ENCODE data around the gene KIF1B.

Gene KIF1B

GRCh38 chr1:10353282-10353681 lies 142.9 kb downstream of the KIF1B start:
- TF ChIP-seq CTCF (IDR thresholded peaks at IDR 0.05; ENCODE audit: low read length), result no peak
- no peak for TF ChIP-seq EZH2 (IDR thresholded peaks at IDR 0.05; ENCODE audit: borderline replicate concordance, low read length)
- Histone ChIP-seq H3F3A (ENCODE audit: insufficient read depth, low read length) (no peaks in the 10 kb centered on the region), H3K9me2 (ENCODE audit: low read depth, low read length) (no peaks in the 10 kb centered on the region), H3K9me3 (ENCODE audit: low read length) (no peaks in the 10 kb centered on the region), H4K20me1 (ENCODE audit: insufficient read depth, low read length) (no peaks in the 10 kb centered on the region), H3K4me3 (ENCODE audit: low read depth, low read length, poor library complexity, severe bottlenecking) (no peak overlapping the region), H3K27ac (ENCODE audit: low read depth, low read length, poor library complexity, severe bottlenecking) (no peak overlapping the region), H3K4me1 (ENCODE audit: insufficient read depth, low read length, severe bottlenecking) (no peaks in the 10 kb centered on the region), H3K4me2 (ENCODE audit: low read length) (no peak overlapping the region), H3K79me2 (ENCODE audit: insufficient read depth, low read length) (no peaks in the 10 kb centered on the region), H3K36me3 (ENCODE audit: insufficient read depth, low read length) (no peaks in the 10 kb centered on the region), H3K9ac (ENCODE audit: low read length) (no peak overlapping the region), H3K27me3 (ENCODE audit: insufficient read depth, low read length) (no peaks in the 10 kb centered on the region), H2AFZ (ENCODE audit: low read length) (no peak overlapping the region)

- TF ChIP-seq CTCF (IDR thresholded peaks at IDR 0.05; ENCODE audit: low read length), result no peak
- TF ChIP-seq EZH2 (IDR thresholded peaks at IDR 0.05; ENCODE audit: borderline replicate concordance, low read length), result no peak
- Histone ChIP-seq H3K4me1 (ENCODE audit: insufficient read depth, low read length, severe bottlenecking) (no peaks in the 10 kb centered on the region), H4K20me1 (ENCODE audit: insufficient read depth, low read length) (no peaks in the 10 kb centered on the region), H3K9ac (ENCODE audit: low read length) (no peak overlapping the region), H3F3A (ENCODE audit: insufficient read depth, low read length) (no peaks in the 10 kb centered on the region), H3K4me2 (ENCODE audit: low read length) (no peak overlapping the region), H3K36me3 (ENCODE audit: insufficient read depth, low read length) (no peaks in the 10 kb centered on the region), H3K9me3 (ENCODE audit: low read length) (no peaks in the 10 kb centered on the region), H3K9me2 (ENCODE audit: low read depth, low read length) (no peaks in the 10 kb centered on the region), H3K79me2 (ENCODE audit: insufficient read depth, low read length) (no peaks in the 10 kb centered on the region), H3K27ac (ENCODE audit: low read depth, low read length, poor library complexity, severe bottlenecking) (no peak overlapping the region), H3K27me3 (ENCODE audit: insufficient read depth, low read length) (no peaks in the 10 kb centered on the region), H2AFZ (ENCODE audit: low read length) (no peak overlapping the region), H3K4me3 (ENCODE audit: low read depth, low read length, poor library complexity, severe bottlenecking) (no peak overlapping the region)
Observed at GRCh38 chr1:10353693-10354092, 143.3 kb downstream of the KIF1B start.

GRCh38 chr1:10360045-10360444 lies 149.7 kb downstream of the KIF1B start:
- no peaks in the 10 kb centered on the region for H3K9me2 ChIP-seq (ENCODE audit: low read depth, low read length)
- H3K4me2 ChIP-seq (ENCODE audit: low read length), result no peak overlapping the region
- no peak overlapping the region for H2AFZ ChIP-seq (ENCODE audit: low read length)
- TF ChIP-seq CTCF (IDR thresholded peaks at IDR 0.05; ENCODE audit: low read length) (no peak), EZH2 (IDR thresholded peaks at IDR 0.05; ENCODE audit: borderline replicate concordance, low read length) (no peak)
- no peaks in the 10 kb centered on the region for H3K4me1 ChIP-seq (ENCODE audit: insufficient read depth, low read length, severe bottlenecking)
- no peaks in the 10 kb centered on the region for H3K79me2 ChIP-seq (ENCODE audit: insufficient read depth, low read length)
- no peaks in the 10 kb centered on the region for H3K36me3 ChIP-seq (ENCODE audit: insufficient read depth, low read length)
- no peak overlapping the region for H3K4me3 ChIP-seq (ENCODE audit: low read depth, low read length, poor library complexity, severe bottlenecking)
- no peaks in the 10 kb centered on the region for H3F3A ChIP-seq (ENCODE audit: insufficient read depth, low read length)
- no peak overlapping the region for H3K27ac ChIP-seq (ENCODE audit: low read depth, low read length, poor library complexity, severe bottlenecking)
- H3K9me3 ChIP-seq (ENCODE audit: low read length), result no peaks in the 10 kb centered on the region
- no peaks in the 10 kb centered on the region for H4K20me1 ChIP-seq (ENCODE audit: insufficient read depth, low read length)
- no peak overlapping the region for H3K9ac ChIP-seq (ENCODE audit: low read length)
- no peaks in the 10 kb centered on the region for H3K27me3 ChIP-seq (ENCODE audit: insufficient read depth, low read length)

Measured in OCI-LY1 (cell line).